Prostate gland (tissue), 2 donors: ENCODE measurements around the gene LENG1.

Source experiments
- POLR2A ChIP-seq: fragments of 450-650 bp; IDR thresholded peaks from one replicate; pipeline ENCODE4 v1.6.1; 2016; ENCODE audit warnings: antibody characterized with exemption, mild to moderate bottlenecking
- POLR2AphosphoS5 ChIP-seq: sonication (generic); formaldehyde crosslinking; IDR thresholded peaks from one replicate; pipeline ENCODE4 v1.6.1; 2017; ENCODE audit warnings: antibody characterized with exemption
- TF ChIP-seq, protein P1 (sequence below), 4 experiments: fragments of 200-600 bp in 2 of 4; fragments of 450-650 bp in 2 of 4; sonication (generic) in 2 of 4; IDR thresholded peaks; 1 replicate in 3 of 4; 2 replicates in 1 of 4; pipeline ENCODE4 v1.5.1; 2016 to 2019; ENCODE audit warnings: antibody characterized with exemption in 4 of 4, mild to moderate bottlenecking in 2 of 4, moderate library complexity in 2 of 4

DNA sequence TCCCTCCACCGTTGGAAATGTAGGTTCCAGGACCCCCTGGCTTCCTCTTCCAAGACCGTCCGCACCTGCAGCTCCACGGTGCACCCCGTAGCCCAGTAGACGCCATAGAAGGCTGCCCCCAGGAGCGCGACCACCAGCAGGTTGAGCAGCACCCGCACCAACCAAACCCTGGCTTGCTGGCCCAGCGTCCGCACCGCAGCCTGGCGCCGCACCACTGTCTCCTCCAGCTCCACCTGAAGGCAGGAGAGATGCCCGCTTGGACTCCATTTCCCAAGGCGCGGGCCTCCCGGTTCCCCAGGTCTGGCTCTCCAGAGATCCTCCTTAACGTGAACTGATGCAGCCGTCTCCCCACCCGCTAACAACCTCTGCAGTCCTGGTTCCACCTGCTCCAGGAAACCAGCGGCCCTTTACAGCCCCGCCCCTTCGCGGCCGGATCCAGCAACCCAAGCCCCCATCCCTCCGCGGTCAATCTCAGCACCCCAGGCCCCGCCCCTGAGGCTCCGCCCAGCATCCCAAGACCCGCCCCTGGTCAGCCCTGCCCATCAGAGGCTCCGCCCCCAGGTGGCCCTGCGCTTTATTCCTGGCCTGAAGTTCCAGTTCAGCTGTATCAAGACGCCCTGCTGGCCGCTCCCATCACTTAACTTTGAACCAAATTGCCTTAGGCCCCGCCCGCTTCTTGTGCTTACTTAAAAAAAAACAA is 5.0 kb upstream of the LENG1 start:
- TF ChIP-seq, protein P1, sequence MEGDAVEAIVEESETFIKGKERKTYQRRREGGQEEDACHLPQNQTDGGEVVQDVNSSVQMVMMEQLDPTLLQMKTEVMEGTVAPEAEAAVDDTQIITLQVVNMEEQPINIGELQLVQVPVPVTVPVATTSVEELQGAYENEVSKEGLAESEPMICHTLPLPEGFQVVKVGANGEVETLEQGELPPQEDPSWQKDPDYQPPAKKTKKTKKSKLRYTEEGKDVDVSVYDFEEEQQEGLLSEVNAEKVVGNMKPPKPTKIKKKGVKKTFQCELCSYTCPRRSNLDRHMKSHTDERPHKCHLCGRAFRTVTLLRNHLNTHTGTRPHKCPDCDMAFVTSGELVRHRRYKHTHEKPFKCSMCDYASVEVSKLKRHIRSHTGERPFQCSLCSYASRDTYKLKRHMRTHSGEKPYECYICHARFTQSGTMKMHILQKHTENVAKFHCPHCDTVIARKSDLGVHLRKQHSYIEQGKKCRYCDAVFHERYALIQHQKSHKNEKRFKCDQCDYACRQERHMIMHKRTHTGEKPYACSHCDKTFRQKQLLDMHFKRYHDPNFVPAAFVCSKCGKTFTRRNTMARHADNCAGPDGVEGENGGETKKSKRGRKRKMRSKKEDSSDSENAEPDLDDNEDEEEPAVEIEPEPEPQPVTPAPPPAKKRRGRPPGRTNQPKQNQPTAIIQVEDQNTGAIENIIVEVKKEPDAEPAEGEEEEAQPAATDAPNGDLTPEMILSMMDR (IDR thresholded peaks at IDR 0.05), result no peak
- peak; percentile 30 for TF ChIP-seq POLR2AphosphoS5
- TF ChIP-seq POLR2A, result no peak
